Psoas muscle (tissue), 8 donors: ENCODE data around the gene AMBRA1. TPM values are rescaled to one million over a fixed set of nuclear protein-coding genes. Genes with fewer than 3 reads are reported as not detected.
A peak's percentile ranks its signal among the peaks of the same experiment; 100 is the strongest.

Source experiments
- ATAC-seq, 4 donors: fragments of 200-7000 bp; cut with Tn5 transposase; one replicate each; pipeline ENCODE4 v1.9.1; 2020; ENCODE audit warnings: moderate library complexity in 3 of 4, mild to moderate bottlenecking in 2 of 4
- DNase-seq, 2 donors: peaks; one replicate each; pipeline ENCODE4 v3.0.0-alpha.2; 2020
- H3K27ac ChIP-seq: fragments of 200-600 bp; one replicate; pipeline ENCODE4 v1.8.0; 2022
- H3K27me3 ChIP-seq, 3 donors: fragments of 200-600 bp in 1 of 3; one replicate each; pipeline versions ENCODE4 v1.6.1 to v1.8.0; 2013 to 2022; ENCODE audit warnings: low read length in 2 of 3, mild to moderate bottlenecking in 2 of 3, moderate library complexity in 1 of 3; ENCODE audit not compliant: insufficient read depth in 3 of 3
- H3K36me3 ChIP-seq, 2 donors: fragments of 200-600 bp in 1 of 2; one replicate each; pipeline versions ENCODE4 v1.6.1 to v1.8.0; 2013 to 2022; ENCODE audit warnings: low read depth in 1 of 2, mild to moderate bottlenecking in 1 of 2, moderate library complexity in 1 of 2; ENCODE audit not compliant: insufficient read depth in 1 of 2
- H3K4me1 ChIP-seq: fragments of 200-600 bp; one replicate; pipeline ENCODE4 v1.8.0; 2022
- H3K4me3 ChIP-seq: fragments of 200-600 bp; one replicate; pipeline ENCODE4 v1.8.0; 2022; ENCODE audit warnings: mild to moderate bottlenecking
- H3K9me3 ChIP-seq: fragments of 200-600 bp; one replicate; pipeline ENCODE4 v1.8.0; 2022
- CTCF ChIP-seq: fragments of 200-600 bp; IDR thresholded peaks from one replicate; pipeline ENCODE4 v1.8.0; 2022; ENCODE audit warnings: antibody characterized with exemption
- WGBS, 3 donors: extraction: QIAGEN DNeasy Blood & Tissue Kit; methylation state at CpG; one replicate each; pipeline versions ENCODE4 v1.1.6 to v1.1.7; 2013; 5-methylcytosine and 5-hydroxymethylcytosine counted together
- intact Hi-C, 2 donors: fragments of 100-400 bp; cut with DNase I; formaldehyde crosslinking; loops; one replicate each; pipeline versions ENCODE4 v1.11.0 to v1.14.2; 2022
- polyA plus RNA-seq, 3 donors: library from polyadenylated mRNA; stranded (reverse); fragments of 200-250 nt; gene quantifications; one replicate each; pipeline ENCODE4 v1.2.3, GENCODE V29; 2013
- total RNA-seq, 4 donors: library from RNA; stranded (reverse); fragmentation: NEBNext Ultra II Directional in 2 of 4; extraction: Animal tissue kit (Norgen Biotek cat#: 25700) in 2 of 4; gene quantifications; one replicate each; pipeline versions ENCODE4 v1.2.1 to v1.2.4, GENCODE V29; 2021 to 2023
- donor health status: healthy with polysubstance abuse.
- donor health status: DM: no; HTN: no; CAD: no; lungs with moderate emphysema.
- donor health status: Bipolar disorder and iron deficiency.
- donor health status: healthy.
- donor health status: DM: yes; HTN: yes; CAD: no.
- donor health status: DM: no; HTN: no; CAD: no.
- donor health status: DM: no; HTN: no; CAD: no.
- donor health status: DM: yes; HTN: yes; CAD: no.

The AMBRA1 gene
- total and polyA plus RNA-seq, 7 donors, result 5.1 to 23.5 (median 10.8) TPM

- intact Hi-C loops, result loop anchor here in 1 of 2 donors (5.0 kb wide), 1 partner anchor 66 kb away; the partner anchor contains the start of genes ATG13 and HARBI1
- H3K4me1 ChIP-seq, result peaks cover 43% of the 10 kb centered on the region
- H3K27ac ChIP-seq, result no peak overlapping the region
- TF ChIP-seq CTCF, result no peak
- no peaks in the 10 kb centered on the region for H3K9me3 ChIP-seq
- H3K27me3 ChIP-seq, result no peaks in the 10 kb centered on the region
- H3K4me3 ChIP-seq, result no peak overlapping the region
- ATAC-seq (no peak), DNase-seq (no peak)
- peaks cover 0 to 18% of the 10 kb centered on the region in 2 donors for H3K36me3 ChIP-seq
- WGBS, 3 donors, result 95 to 99% (median 98%) methylated on average over 7 of the region's 7 CpGs
These were observed 42.6 kb downstream of the AMBRA1 start for GRCh38 chr11:46551261-46551660.

- Histone ChIP-seq H3K4me3 (no peak overlapping the region), H3K36me3 (peaks cover 0 to 55% of the 10 kb centered on the region in 2 donors), H3K27ac (no peak overlapping the region), H3K9me3 (no peaks in the 10 kb centered on the region), H3K27me3 (no peaks in the 10 kb centered on the region), H3K4me1 (peaks cover 9% of the 10 kb centered on the region)
- TF ChIP-seq CTCF, result no peak
- DNase-seq (no peak), ATAC-seq (no peak)
- intact Hi-C loops, result no loop called here
- WGBS, 3 donors, result 91 to 94% (median 94%) methylated on average over 5 of the region's 5 CpGs
These were observed 46.2 kb downstream of the AMBRA1 start for GRCh38 chr11:46547579-46547978.

GRCh38 chr11:46543564-46543963, 50.3 kb downstream of the AMBRA1 start:
- 76 to 86% (median 80%) methylated on average over 1 of the region's 1 CpG for WGBS, 3 donors
- no peaks in the 10 kb centered on the region for H3K9me3 ChIP-seq
- intact Hi-C loops, result loop anchor here in 1 of 2 donors (2.0 kb wide), 1 partner anchor 73 kb away; the partner anchor contains the start of genes ATG13 and HARBI1
- no peak for DNase-seq
- no peak for ATAC-seq
- peaks cover 5% of the 10 kb centered on the region for H3K4me1 ChIP-seq
- no peak overlapping the region for H3K4me3 ChIP-seq
- no peak overlapping the region for H3K27ac ChIP-seq
- no peaks in the 10 kb centered on the region for H3K27me3 ChIP-seq
- TF ChIP-seq CTCF, result no peak
- H3K36me3 ChIP-seq, result peaks cover 0 to 79% of the 10 kb centered on the region in 2 donors

GRCh38 chr11:46541593-46542371, 52.0 kb downstream of the AMBRA1 start:
- H3K4me3 ChIP-seq, result no peak overlapping the region
- no peaks in the 10 kb centered on the region for H3K27me3 ChIP-seq
- peak overlapping the region; percentile 53 for H3K27ac ChIP-seq
- ATAC-seq, result peak; percentile 68 to 87 (median 86)
- peaks cover 16% of the 10 kb centered on the region for H3K4me1 ChIP-seq
- TF ChIP-seq CTCF, result no peak
- no peaks in the 10 kb centered on the region for H3K9me3 ChIP-seq
- intact Hi-C loops, result loop anchor here in 1 of 2 donors (2.0 kb wide), 1 partner anchor 75 kb away; the partner anchor contains the start of genes ATG13 and HARBI1
- 55 to 74% (median 63%) methylated on average over 16 of the region's 16 CpGs for WGBS, 3 donors
- peaks cover 0 to 66% of the 10 kb centered on the region in 2 donors for H3K36me3 ChIP-seq
- DNase-seq, result peak; percentile 38 to 85
